Kidney epithelial cell (primary cell): ENCODE data around the gene KLHL4. TPM values are rescaled to one million over a fixed set of nuclear protein-coding genes. Genes with fewer than 3 reads are reported as not detected.
"Not testable (repeated sequence)": the region's sequence is repeated elsewhere in the genome, so short reads cannot be mapped to it uniquely, and the experiment has no call there.

Experiments used
- DNase-seq: peaks from one replicate; pipeline ENCODE4 v3.0.0-alpha.2; 2010; ENCODE audit warnings: low read depth
- H3K27me3 ChIP-seq: 2 replicates; pipeline ENCODE4 v1.6.0; 2011; ENCODE audit warnings: low read length; ENCODE audit not compliant: control insufficient read depth, insufficient read depth
- H3K36me3 ChIP-seq: 2 replicates; pipeline ENCODE4 v1.5.1; 2011; ENCODE audit warnings: low read length; ENCODE audit not compliant: control insufficient read depth, insufficient read depth
- H3K4me3 ChIP-seq: 2 replicates; pipeline ENCODE4 v1.5.1; 2011; ENCODE audit warnings: low read depth, mild to moderate bottlenecking, control low read depth, low read length
- total RNA-seq: library from RNA; depleted of rRNA; stranded (reverse); fragments of >200 nt; gene quantifications from 2 replicates; pipeline ENCODE4 v1.2.3, GENCODE V29; 2015
- TF ChIP-seq, protein P1 (sequence below): IDR thresholded peaks from 2 replicates; pipeline ENCODE4 v1.5.1; 2011; ENCODE audit warnings: mild to moderate bottlenecking, moderate library complexity, low read length, control low read depth, inconsistent platforms; ENCODE audit not compliant: insufficient read depth, poor library complexity, severe bottlenecking

KLHL4 gene
- total RNA-seq, 1 donor from 2014 or later: 1.1 TPM

DNA sequence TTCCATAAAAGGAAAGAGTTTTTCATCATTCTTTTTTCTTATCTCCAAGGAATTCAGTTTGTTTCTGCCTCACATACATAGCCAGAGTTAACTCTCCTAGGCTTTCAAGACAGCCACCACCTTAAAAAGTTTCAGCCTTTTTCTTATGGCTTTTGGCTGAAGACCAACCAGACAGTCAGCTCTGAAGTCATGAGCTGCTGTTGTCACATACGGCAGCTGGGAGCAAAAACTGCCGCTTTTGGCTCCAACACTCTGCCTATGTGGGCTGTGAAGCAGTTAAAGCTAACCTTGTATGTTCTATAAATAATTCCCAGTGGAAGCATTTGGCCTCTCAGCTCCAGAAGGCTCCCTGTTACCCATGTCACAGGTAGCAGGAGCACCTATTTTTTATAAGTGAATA is 104.1 kb downstream of the KLHL4 start:
- DNase-seq: no peak
- no peak overlapping the region for H3K4me3 ChIP-seq
- TF ChIP-seq, protein P1, sequence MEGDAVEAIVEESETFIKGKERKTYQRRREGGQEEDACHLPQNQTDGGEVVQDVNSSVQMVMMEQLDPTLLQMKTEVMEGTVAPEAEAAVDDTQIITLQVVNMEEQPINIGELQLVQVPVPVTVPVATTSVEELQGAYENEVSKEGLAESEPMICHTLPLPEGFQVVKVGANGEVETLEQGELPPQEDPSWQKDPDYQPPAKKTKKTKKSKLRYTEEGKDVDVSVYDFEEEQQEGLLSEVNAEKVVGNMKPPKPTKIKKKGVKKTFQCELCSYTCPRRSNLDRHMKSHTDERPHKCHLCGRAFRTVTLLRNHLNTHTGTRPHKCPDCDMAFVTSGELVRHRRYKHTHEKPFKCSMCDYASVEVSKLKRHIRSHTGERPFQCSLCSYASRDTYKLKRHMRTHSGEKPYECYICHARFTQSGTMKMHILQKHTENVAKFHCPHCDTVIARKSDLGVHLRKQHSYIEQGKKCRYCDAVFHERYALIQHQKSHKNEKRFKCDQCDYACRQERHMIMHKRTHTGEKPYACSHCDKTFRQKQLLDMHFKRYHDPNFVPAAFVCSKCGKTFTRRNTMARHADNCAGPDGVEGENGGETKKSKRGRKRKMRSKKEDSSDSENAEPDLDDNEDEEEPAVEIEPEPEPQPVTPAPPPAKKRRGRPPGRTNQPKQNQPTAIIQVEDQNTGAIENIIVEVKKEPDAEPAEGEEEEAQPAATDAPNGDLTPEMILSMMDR: no peak
- no peaks in the 10 kb centered on the region for H3K36me3 ChIP-seq
- H3K27me3 ChIP-seq: no peaks in the 10 kb centered on the region

DNA sequence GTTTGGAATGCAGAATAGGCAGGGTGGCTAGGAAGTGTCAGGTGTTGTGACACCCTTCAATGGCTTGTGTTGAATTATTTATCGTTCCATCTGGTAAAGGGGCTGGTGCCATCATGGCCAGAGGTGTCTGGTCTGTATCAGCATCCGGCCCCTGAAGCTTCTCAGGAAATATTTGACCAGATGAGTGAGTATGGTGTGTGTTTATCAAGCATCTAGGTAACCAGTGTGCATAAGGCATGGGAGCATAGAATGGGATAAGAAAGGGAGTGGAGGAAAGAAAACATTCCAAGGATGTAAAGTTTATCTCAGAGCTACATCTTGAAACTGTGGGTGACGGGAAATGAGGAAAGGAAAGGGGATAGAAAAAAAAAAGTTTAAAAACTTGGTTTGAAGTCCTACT is 109.4 kb downstream of the KLHL4 start:
- DNase-seq: no peak
- TF ChIP-seq, protein P1: no peak
- Histone ChIP-seq H3K27me3 (no peaks in the 10 kb centered on the region), H3K36me3 (no peaks in the 10 kb centered on the region), H3K4me3 (no peak overlapping the region)

DNA sequence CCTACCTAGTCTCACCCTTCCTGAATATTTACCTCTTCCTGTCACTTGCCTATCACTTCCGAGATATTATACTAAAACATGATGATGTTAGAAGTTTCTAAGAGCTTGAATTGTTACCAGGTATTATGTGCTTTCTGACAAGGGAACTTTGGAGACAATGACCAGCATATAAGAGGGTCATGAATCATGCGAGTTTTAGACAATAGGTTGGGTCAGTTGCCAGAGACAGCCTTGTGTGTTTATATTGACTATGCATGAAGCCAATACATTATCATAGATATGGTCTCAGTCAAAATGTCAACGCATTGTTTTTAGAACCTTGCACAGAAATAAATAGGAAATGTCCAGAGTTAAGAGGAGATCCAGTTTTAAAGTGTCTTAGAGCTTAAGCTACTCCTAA is 116.8 kb downstream of the KLHL4 start:
- Histone ChIP-seq H3K36me3 (no peaks in the 10 kb centered on the region), H3K27me3 (no peaks in the 10 kb centered on the region), H3K4me3 (no peak overlapping the region)
- TF ChIP-seq, protein P1: no peak
- DNase-seq: no peak

DNA sequence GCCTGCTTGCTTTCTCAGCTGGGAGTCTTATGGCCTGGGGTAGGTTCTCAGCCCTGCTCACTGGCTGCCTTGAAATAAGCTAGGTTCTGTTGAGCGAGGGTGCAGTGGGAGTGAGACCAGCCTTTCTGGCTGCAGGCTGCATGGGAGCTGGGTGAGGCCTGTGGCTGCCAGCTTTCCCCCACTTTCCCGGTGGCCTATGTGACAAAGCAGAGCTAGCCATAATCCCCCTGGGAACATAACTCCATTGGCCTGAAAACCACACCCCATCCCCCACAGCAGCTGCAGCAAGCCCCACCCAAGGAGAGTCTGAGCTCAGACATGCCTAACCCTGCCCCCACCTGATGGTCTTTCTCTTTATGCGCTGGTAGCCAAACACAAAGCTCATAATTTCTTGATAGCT is 118.9 kb downstream of the KLHL4 start:
- Histone ChIP-seq H3K27me3 (no peaks in the 10 kb centered on the region), H3K4me3 (no peak overlapping the region), H3K36me3 (no peaks in the 10 kb centered on the region)
- DNase-seq: no peak
- TF ChIP-seq, protein P1: no peak

DNA sequence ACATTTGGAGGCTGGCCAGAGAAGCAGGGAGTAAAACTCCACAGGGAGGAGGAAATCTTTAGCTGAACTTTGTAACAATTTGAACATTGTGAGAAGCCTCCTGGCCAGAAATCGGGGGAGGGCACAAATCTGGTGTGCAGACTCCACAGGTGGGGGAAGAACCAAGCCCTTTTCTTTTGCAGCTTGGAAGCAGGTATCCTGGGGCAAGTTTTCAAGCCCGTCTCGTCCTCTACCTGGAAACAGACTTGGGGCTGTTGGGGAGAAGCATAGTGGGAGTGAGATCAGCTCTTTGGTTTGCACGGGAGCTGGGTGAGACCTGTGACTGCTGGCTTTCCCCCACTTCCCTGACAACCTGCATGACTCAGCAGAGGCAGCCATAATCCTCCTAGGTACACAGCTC is 123.8 kb downstream of the KLHL4 start:
- H3K27me3 ChIP-seq, DNase-seq, H3K36me3 ChIP-seq: not testable (repeated sequence)

DNA sequence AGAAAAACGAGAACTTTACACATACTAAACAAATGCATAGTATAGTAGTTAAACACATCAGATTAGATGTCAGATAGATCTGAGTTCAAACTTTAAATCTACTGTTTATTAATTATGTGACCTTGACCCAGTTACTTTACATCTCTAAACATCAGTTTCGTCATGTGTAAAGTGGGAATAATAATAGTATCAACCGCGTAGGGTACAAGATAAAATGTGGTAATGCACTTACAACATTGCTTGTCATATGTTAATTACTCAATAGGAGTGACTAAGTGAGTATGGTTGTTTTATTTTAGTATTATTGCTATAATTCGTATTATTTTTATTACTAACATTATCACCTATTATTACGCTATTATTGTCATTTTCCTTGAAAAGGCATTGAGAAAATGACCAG is 144.2 kb downstream of the KLHL4 start:
- DNase-seq: no peak
- no peaks in the 10 kb centered on the region for H3K27me3 ChIP-seq
- no peaks in the 10 kb centered on the region for H3K36me3 ChIP-seq
- TF ChIP-seq, protein P1: no peak
- no peak overlapping the region for H3K4me3 ChIP-seq

More for the DNA sequence above, 123.8 kb downstream of the KLHL4 start:
- H3K4me3 ChIP-seq: not testable (repeated sequence)
